ENCODE results near the gene HOXD11. TPM values are rescaled to one million over a fixed set of nuclear protein-coding genes. Genes with fewer than 3 reads are reported as not detected.
A peak's percentile ranks its signal among the peaks of the same experiment; 100 is the strongest.

The HOXD11 gene
- total and polyA plus RNA-seq, 9 of the 15 experiments (the other 6 are each of a cell fraction or from before 2014, with no cell fraction given), result not detected

DNA sequence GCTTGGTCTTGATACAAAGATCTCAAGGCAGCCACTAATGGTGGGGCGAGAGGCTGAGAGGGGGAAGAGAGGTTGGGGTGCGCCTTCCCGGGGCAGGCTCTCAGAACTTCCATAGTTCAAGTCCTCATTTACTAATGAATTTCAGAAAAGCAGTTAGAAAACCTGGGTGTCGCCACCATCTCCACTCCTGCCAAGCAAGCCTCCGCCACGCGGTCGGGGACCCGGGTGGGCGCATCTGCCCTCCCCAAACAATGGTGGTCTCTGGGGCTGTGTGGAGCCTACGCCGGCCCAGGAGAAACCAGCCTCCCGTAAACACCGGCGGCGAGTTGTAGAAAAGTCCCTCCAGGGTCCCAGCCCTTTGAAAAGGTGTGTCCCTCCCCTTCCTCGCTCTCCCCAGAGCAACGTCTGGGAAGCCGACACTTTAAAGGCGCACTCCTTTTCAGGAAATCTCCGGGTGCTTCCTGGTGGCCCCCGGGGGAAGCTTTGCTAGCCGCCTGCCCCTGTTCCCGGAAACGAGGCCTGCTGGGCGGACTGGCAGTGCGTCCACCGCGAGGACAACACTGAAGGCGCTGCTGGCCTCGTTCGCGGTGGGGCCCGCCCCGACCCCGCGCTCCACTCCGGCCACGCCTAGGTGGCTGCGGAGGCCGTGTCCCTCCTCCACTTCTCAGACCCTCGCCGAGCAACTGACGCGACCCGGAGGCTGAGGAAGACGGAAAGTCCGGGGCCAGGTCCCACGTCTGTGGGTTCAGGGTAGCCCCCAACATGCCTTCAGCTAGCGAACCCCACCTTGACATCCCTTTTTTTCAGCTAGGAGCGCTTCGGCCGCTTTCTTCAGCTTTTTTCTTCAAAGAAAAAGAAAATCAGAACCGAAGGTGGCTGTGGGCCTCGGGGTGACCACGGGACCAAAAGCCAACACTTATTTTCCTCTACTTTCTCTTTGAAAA is 40.2 kb upstream of the HOXD11 start (continued):
- TF ChIP-seq NR2C2 (CRISPR knock-in tag; IDR thresholded peaks at IDR 0.05) (0 out of 2 replicates have a peak, but pooled peaks have one; percentile 44), NR2C2 (tag; IDR thresholded peaks at IDR 0.05) (no peak)

DNA sequence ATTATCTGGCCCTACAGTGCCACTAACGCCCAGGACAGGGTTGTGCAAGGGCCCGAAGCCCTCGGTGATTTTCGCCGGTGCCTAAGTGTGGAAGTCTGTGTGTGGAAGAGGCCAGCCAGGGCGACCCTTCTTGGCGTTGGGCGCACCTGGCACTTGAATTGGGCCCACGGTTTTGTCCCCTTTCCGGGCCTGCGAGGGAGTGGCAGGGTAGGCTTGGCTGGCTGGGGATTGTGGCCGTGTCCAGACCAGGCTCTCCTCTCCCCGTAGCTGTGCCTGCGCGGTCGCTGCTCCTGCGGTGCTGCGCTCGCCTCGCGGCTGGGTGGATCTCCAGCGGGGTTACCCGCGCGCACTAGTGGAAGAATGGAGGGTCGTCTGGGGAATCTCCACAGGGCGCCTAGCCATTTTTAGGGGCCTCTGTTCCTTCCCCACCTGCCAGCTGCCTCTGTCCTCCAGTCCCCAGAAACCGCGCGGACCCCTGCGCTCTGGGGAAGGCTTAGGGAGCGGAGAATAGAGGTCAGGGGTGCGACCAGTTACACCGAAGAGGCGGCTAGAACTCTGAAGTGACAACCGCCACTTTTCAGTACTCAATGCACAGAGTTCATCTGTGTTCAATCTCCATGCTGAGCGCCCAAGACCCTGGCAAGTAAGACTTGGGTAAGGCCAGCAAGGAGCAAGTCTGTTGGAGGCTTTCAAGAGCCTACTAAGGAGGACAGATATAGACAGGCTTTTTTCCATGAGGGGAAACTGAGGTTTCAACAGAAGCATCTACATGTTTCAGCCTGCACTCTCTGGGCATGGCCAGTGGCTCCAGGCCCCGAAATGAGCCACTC is 39.3 kb upstream of the HOXD11 start:
- CTCF ChIA-PET (ENCODE audit: low intra/inter-chr PET ratio), result no interaction called here
- FAIRE-seq (no peak), ATAC-seq (peak; percentile 54), DNase-seq (ENCODE audit: extremely low read depth in 1 of 4, low spot score in 3 of 4) (no peak)
- intact Hi-C loops (cut with micrococcal nuclease), result no loop called here
- 0 out of 2 replicates have a peak overlapping the region, but pooled peaks have one; percentile 53 for H3K4me2 ChIP-seq (ENCODE audit: insufficient read depth, low read length)
- peaks cover 3% of the 10 kb centered on the region for H3K9me1 ChIP-seq (ENCODE audit: control insufficient read depth, insufficient read depth, low read length)
- BruUV-seq (replicated peaks), result no TSS peak
- H3K36me3 ChIP-seq (ENCODE audit: control insufficient read depth, insufficient read depth, low read length), result no peaks in the 10 kb centered on the region
- no peak overlapping the region for H3K9ac ChIP-seq (ENCODE audit: insufficient read depth in 1 of 2, low read depth in 2 of 2, low read length in 2 of 2)
- H4K20me1 ChIP-seq (replicated peaks; ENCODE audit: control insufficient read depth, insufficient read depth, low read length), result no peaks in the 10 kb centered on the region; the same call in 1 of the 2 replicates
- WGBS (ENCODE audit: insufficient coverage, low coverage, missing lambda C conversion rate), result 36% methylated on average over 34 of the region's 38 CpGs
- in situ Hi-C loops (cut with MboI), result no loop called here
- POLR2A ChIA-PET, result no interaction called here
- no peaks in the 10 kb centered on the region for H3K9me3 ChIP-seq (replicated peaks; ENCODE audit: control insufficient read depth, insufficient read depth, low read depth, low read length)
- H3K27me3 ChIP-seq (ENCODE audit: control insufficient read depth in 2 of 2, insufficient read depth in 2 of 2, low read length in 2 of 2), result peaks cover 63% of the 10 kb centered on the region in 2 experiments
- H3K27ac ChIP-seq (ENCODE audit: extremely low read depth, low read depth, low read length), result no peak overlapping the region
- H3K79me2 ChIP-seq (ENCODE audit: control insufficient read depth, insufficient read depth, low read length), result no peaks in the 10 kb centered on the region
- H3K4me1 ChIP-seq (replicated peaks in 1 of 2; ENCODE audit: control insufficient read depth in 2 of 2, insufficient read depth in 2 of 2, low read length in 2 of 2), result peaks cover 0 to 24% of the 10 kb centered on the region in 2 experiments; a peak in 2 of 5 replicates
- H2AFZ ChIP-seq (ENCODE audit: low read depth, low read length), result peak overlapping the region; percentile 73; the same call in 1 of the 2 replicates
- no peak overlapping the region for H3K4me3 ChIP-seq
- TF ChIP-seq FOXA1 (IDR thresholded peaks at IDR 0.05; ENCODE audit: borderline replicate concordance) (no peak), CEBPB (tag; IDR thresholded peaks at IDR 0.05) (peak; percentile 23; the same call in 1 of the 2 replicates)

Data from K562 (cell line).